Aorta (tissue), 5 donors: ENCODE measurements around the gene UNC79. TPM values are rescaled to one million over a fixed set of nuclear protein-coding genes. Genes with fewer than 3 reads are reported as not detected.

Experiments used
- ATAC-seq: fragments of 200-7000 bp; cut with Tn5 transposase; one replicate; pipeline ENCODE4 v1.9.1; 2022; ENCODE audit warnings: moderate library complexity; ENCODE audit not compliant: low FRiP score
- DNase-seq, 2 donors: peaks; one replicate each; pipeline ENCODE4 v3.0.0-alpha.2; 2020
- H3K27ac ChIP-seq, 2 donors: one replicate each; pipeline ENCODE4 v1.5.1; 2013; ENCODE audit warnings: low read length in 2 of 2, mild to moderate bottlenecking in 2 of 2, moderate library complexity in 2 of 2, control low read depth in 1 of 2, inconsistent platforms in 1 of 2, low read depth in 1 of 2
- H3K27me3 ChIP-seq, 2 donors: one replicate each; pipeline ENCODE4 v1.6.1; 2013; ENCODE audit warnings: control low read depth in 1 of 2, low read length in 1 of 2, mild to moderate bottlenecking in 1 of 2, moderate library complexity in 1 of 2; ENCODE audit not compliant: insufficient read depth in 2 of 2, control insufficient read depth in 1 of 2
- H3K36me3 ChIP-seq, 2 donors: one replicate each; pipeline ENCODE4 v1.6.1; 2013; ENCODE audit warnings: control low read depth in 1 of 2, low read length in 1 of 2, mild to moderate bottlenecking in 1 of 2; ENCODE audit not compliant: insufficient read depth in 2 of 2, control insufficient read depth in 1 of 2
- H3K4me1 ChIP-seq, 2 donors: one replicate each; pipeline ENCODE4 v1.6.1; 2013; ENCODE audit warnings: low read length in 2 of 2, control low read depth in 1 of 2, mild to moderate bottlenecking in 1 of 2, moderate library complexity in 1 of 2; ENCODE audit not compliant: insufficient read depth in 2 of 2, control insufficient read depth in 1 of 2
- H3K4me3 ChIP-seq, 2 donors: one replicate each; pipeline ENCODE4 v1.5.1; 2013; ENCODE audit warnings: low read length in 2 of 2, control low read depth in 1 of 2, mild to moderate bottlenecking in 1 of 2
- H3K9me3 ChIP-seq: one replicate; pipeline ENCODE4 v1.6.1; 2013; ENCODE audit warnings: mild to moderate bottlenecking, low read length; ENCODE audit not compliant: control insufficient read depth
- WGBS, 2 donors: extraction: QIAGEN DNeasy Blood & Tissue Kit; methylation state at CpG; one replicate each; pipeline ENCODE4 v1.1.7; 2013; 5-methylcytosine and 5-hydroxymethylcytosine counted together
- intact Hi-C, 2 donors: fragments of 100-400 bp; cut with DNase I; formaldehyde crosslinking; loops; one replicate each; pipeline versions ENCODE4 v1.14.2 to v1.15.0; 2022
- polyA plus RNA-seq, 2 donors: library from polyadenylated mRNA; stranded (reverse); fragments of 200-250 nt; gene quantifications; one replicate each; pipeline ENCODE4 v1.2.3, GENCODE V29; 2013
- total RNA-seq, 2 donors: library from RNA; stranded (reverse); fragmentation: NEBNext Ultra II Directional; extraction: Animal tissue kit (Norgen Biotek cat#: 25700); gene quantifications; one replicate each; pipeline ENCODE4 v1.2.1, GENCODE V29; 2021
- donor health status: healthy with polysubstance abuse.
- donor health status: Bipolar disorder and iron deficiency.
- donor health status: DM: no; HTN: no; CAD: no.
- donor health status: DM: no; HTN: no; CAD: no.
- donor health status: DM: yes; HTN: yes; CAD: no.

UNC79 gene
- total and polyA plus RNA-seq, 4 donors, result 0.05 to 0.21 (median 0.16) TPM; not detected in 1

DNA sequence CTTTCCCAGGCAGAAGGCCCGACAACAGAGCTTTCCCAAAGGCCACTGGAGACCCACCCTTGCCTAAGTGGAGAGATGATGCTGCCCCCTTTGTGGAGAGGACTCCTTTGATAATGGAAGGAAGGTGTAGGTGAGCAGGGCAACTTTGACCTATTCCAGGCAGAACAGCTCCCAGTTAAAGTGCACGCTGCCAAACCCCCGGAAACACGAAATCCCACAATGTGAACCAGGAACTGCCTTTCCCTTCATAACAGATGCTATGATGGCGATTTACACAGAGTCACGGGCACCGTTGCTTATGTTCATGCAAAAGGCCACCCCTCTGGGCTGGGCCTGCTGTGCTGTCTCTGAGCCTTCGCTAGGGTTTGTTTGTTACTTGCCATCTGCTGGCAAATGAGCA lies 322.9 kb downstream of the UNC79 start:
- no peaks in the 10 kb centered on the region for H3K4me1 ChIP-seq
- H3K9me3 ChIP-seq, result no peaks in the 10 kb centered on the region
- H3K27ac ChIP-seq, result no peak overlapping the region
- no peaks in the 10 kb centered on the region for H3K36me3 ChIP-seq
- no peaks in the 10 kb centered on the region for H3K27me3 ChIP-seq
- ATAC-seq (no peak), DNase-seq (no peak)
- H3K4me3 ChIP-seq, result no peak overlapping the region
- 98% methylated on average over 8 of the region's 8 CpGs for WGBS, 2 donors
- intact Hi-C loops, result no loop called here

DNA sequence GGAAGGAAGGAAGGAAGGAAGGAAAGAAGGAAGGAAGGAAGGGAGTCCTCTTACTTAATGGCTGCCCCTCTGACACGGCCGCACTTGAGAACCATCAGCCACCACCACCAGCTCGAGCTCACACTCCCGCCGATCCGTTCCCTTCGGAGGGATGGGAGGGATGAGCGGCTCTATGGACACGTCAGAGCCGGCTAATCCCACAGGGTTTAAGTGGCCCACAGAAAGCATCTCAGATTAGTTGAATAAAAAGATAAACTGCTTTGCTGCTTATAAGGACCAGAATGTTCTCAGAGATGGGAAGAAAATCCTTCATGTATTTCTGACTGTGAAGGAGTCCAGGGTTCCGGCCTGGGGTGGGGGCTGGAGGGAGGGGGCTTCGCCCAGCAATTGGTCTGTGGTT lies 326.5 kb downstream of the UNC79 start:
- intact Hi-C loops, result no loop called here
- no peak overlapping the region for H3K4me3 ChIP-seq
- no peaks in the 10 kb centered on the region for H3K4me1 ChIP-seq
- ATAC-seq (no peak), DNase-seq (no peak)
- no peaks in the 10 kb centered on the region for H3K27me3 ChIP-seq
- no peaks in the 10 kb centered on the region for H3K36me3 ChIP-seq
- WGBS, 2 donors, result 93 to 95% methylated on average over 12 of the region's 12 CpGs
- H3K9me3 ChIP-seq, result no peaks in the 10 kb centered on the region
- H3K27ac ChIP-seq, result no peak overlapping the region

Other genes starting within 250 kb of the UNC79 start
- 10 to 100 TPM; 22.0 to 22.8 TPM for gene MOAP1, start 246.0 kb upstream of the UNC79 start, total RNA-seq
- gene MOAP1, start 246.0 kb upstream of the UNC79 start, polyA plus RNA-seq, result 10 to 100 TPM; 37.6 to 38.7 TPM
- gene LYSET, start 245.6 kb upstream of the UNC79 start, total RNA-seq, result 10 to 100 TPM; 12.7 to 13.7 TPM
- gene LYSET, start 245.6 kb upstream of the UNC79 start, polyA plus RNA-seq, result 10 to 100 TPM; 17.1 to 42.2 TPM
- gene GON7, start 223.9 kb upstream of the UNC79 start, total RNA-seq, result 1 to 10 TPM; 4.9 to 7.4 TPM
- gene GON7, start 223.9 kb upstream of the UNC79 start, polyA plus RNA-seq, result 10 to 100 TPM; 12.5 to 17.3 TPM
- 10 to 100 TPM; 15.7 to 18.0 TPM for gene UBR7, start 223.7 kb upstream of the UNC79 start, total RNA-seq
- gene UBR7, start 223.7 kb upstream of the UNC79 start, polyA plus RNA-seq, result 10 to 100 TPM; 14.7 to 18.5 TPM
- gene BTBD7, start 97.9 kb upstream of the UNC79 start, total RNA-seq, result 10 to 100 TPM; 39.6 to 51.2 TPM
- gene BTBD7, start 97.9 kb upstream of the UNC79 start, polyA plus RNA-seq, result 1 to 10 TPM; 7.4 to 8.5 TPM
- gene COX8C, start 83.8 kb upstream of the UNC79 start, total RNA-seq, result not detected
- not detected for gene COX8C, start 83.8 kb upstream of the UNC79 start, polyA plus RNA-seq